Neural progenitor cell (in vitro differentiated cells): ENCODE results near the gene EPB41L4B. TPM values are rescaled to one million over a fixed set of nuclear protein-coding genes. Genes with fewer than 3 reads are reported as not detected.

Experiments used
- DNase-seq: peaks from one replicate; pipeline ENCODE4 v3.0.0-alpha.2; 2016; ENCODE audit warnings: low spot score
- H2AFZ ChIP-seq: fragments of 200-600 bp; sonication (generic); replicated peaks from 2 replicates; pipeline ENCODE4 v1.6.1; 2016; ENCODE audit warnings: antibody characterized with exemption
- H3F3A ChIP-seq: fragments of 200-600 bp; sonication (generic); 2 replicates; pipeline ENCODE4 v1.6.1; 2016; ENCODE audit warnings: antibody characterized with exemption, low read depth
- H3K27ac ChIP-seq: fragments of 200-600 bp; sonication (generic); 2 replicates; pipeline ENCODE4 v1.5.1; 2016; ENCODE audit warnings: mild to moderate bottlenecking
- H3K27me3 ChIP-seq: fragments of 200-600 bp; sonication (generic); 2 replicates; pipeline ENCODE4 v1.6.1; 2016; ENCODE audit warnings: mild to moderate bottlenecking, moderate library complexity
- H3K36me3 ChIP-seq: fragments of 200-600 bp; sonication (generic); 2 replicates; pipeline ENCODE4 v1.5.1; 2016
- H3K4me1 ChIP-seq: fragments of 200-600 bp; sonication (generic); 2 replicates; pipeline ENCODE4 v1.6.1; 2016; ENCODE audit warnings: mixed run types
- H3K4me2 ChIP-seq: fragments of 200-600 bp; sonication (generic); 2 replicates; pipeline ENCODE4 v1.6.1; 2016
- H3K4me3 ChIP-seq: fragments of 200-600 bp; sonication (generic); 2 replicates; pipeline ENCODE4 v1.5.1; 2016
- H3K79me2 ChIP-seq: fragments of 200-600 bp; sonication (generic); 2 replicates; pipeline ENCODE4 v1.6.1; 2016; ENCODE audit warnings: low read depth
- H3K9ac ChIP-seq: fragments of 200-600 bp; sonication (generic); 2 replicates; pipeline ENCODE4 v1.6.1; 2016
- H3K9me3 ChIP-seq: fragments of 200-600 bp; sonication (generic); 2 replicates; pipeline ENCODE4 v1.5.1; 2016; ENCODE audit warnings: low read depth
- H4K20me1 ChIP-seq: fragments of 200-600 bp; sonication (generic); 2 replicates; pipeline ENCODE4 v1.6.1; 2016; ENCODE audit warnings: low read depth
- H3K27ac Mint-ChIP-seq: 3 replicates; pipeline ENCODE4 v1.8.0; 2021; ENCODE audit warnings: mixed read lengths
- H3K27me3 Mint-ChIP-seq: 2 replicates; pipeline ENCODE4 v1.8.0; 2022; ENCODE audit warnings: low read depth, mild to moderate bottlenecking, inconsistent platforms, moderate library complexity, mixed read lengths; ENCODE audit not compliant: insufficient read depth
- H3K36me3 Mint-ChIP-seq: 3 replicates; pipeline ENCODE4 v1.8.0; 2021; ENCODE audit warnings: mixed read lengths
- H3K4me1 Mint-ChIP-seq: 3 replicates; pipeline ENCODE4 v1.8.0; 2021; ENCODE audit warnings: mixed read lengths
- H3K4me3 Mint-ChIP-seq: 3 replicates; pipeline ENCODE4 v1.8.0; 2021; ENCODE audit warnings: mild to moderate bottlenecking, moderate library complexity, mixed read lengths
- H3K9me3 Mint-ChIP-seq: 3 replicates; pipeline ENCODE4 v1.8.0; 2020; ENCODE audit warnings: mixed read lengths
- CTCF ChIP-seq: fragments of 200-600 bp; sonication (generic); IDR thresholded peaks from 2 replicates; pipeline ENCODE4 v1.5.1; 2017; ENCODE audit warnings: antibody characterized with exemption, mild to moderate bottlenecking
- EZH2 ChIP-seq: fragments of 200-600 bp; sonication (generic); IDR thresholded peaks from 2 replicates; pipeline ENCODE4 v1.6.1; 2017; ENCODE audit warnings: antibody characterized with exemption, mild to moderate bottlenecking, moderate library complexity
- EZH2phosphoT487 ChIP-seq: fragments of 200-600 bp; sonication (generic); IDR thresholded peaks from 2 replicates; pipeline ENCODE4 v1.6.1; 2017; ENCODE audit warnings: antibody characterized with exemption
- total RNA-seq: library from RNA; depleted of rRNA; stranded (reverse); fragments of >200 nt; gene quantifications from 2 replicates; pipeline ENCODE4 v1.2.3, GENCODE V29; 2015; ENCODE audit warnings: low replicate concordance

Gene EPB41L4B
- total RNA-seq, 1 donor from 2014 or later, result 6.2 TPM

- no peaks in the 10 kb centered on the region for H3K27me3 ChIP-seq
- Mint-ChIP-seq H3K36me3 (no peaks in the 10 kb centered on the region), H3K9me3 (no peaks in the 10 kb centered on the region), H3K27me3 (no peaks in the 10 kb centered on the region), H3K4me3 (no peak overlapping the region), H3K27ac (no peak overlapping the region), H3K4me1 (peaks cover 8% of the 10 kb centered on the region)
- H3K36me3 ChIP-seq, result no peaks in the 10 kb centered on the region
- no peak overlapping the region for H3K4me3 ChIP-seq
- no peak overlapping the region for H2AFZ ChIP-seq
- H3K4me2 ChIP-seq, result no peak overlapping the region
- no peak overlapping the region for H3K27ac ChIP-seq
- TF ChIP-seq EZH2phosphoT487, result no peak
- peak; percentile 40 for TF ChIP-seq CTCF
- no peak overlapping the region for H3K9ac ChIP-seq
- peak; percentile 32 for DNase-seq
- H3K79me2 ChIP-seq, result no peaks in the 10 kb centered on the region
- H3F3A ChIP-seq, result no peaks in the 10 kb centered on the region
- H3K9me3 ChIP-seq, result no peaks in the 10 kb centered on the region
- H4K20me1 ChIP-seq, result no peaks in the 10 kb centered on the region
- no peaks in the 10 kb centered on the region for H3K4me1 ChIP-seq
These were observed 114.2 kb downstream of the EPB41L4B start for GRCh38 chr9:109206670-109207069.

- no peak overlapping the region for H3K4me3 ChIP-seq
- H3K4me1 ChIP-seq, result no peaks in the 10 kb centered on the region
- no peaks in the 10 kb centered on the region for H3K79me2 ChIP-seq
- H3K36me3 ChIP-seq, result no peaks in the 10 kb centered on the region
- H3K9me3 ChIP-seq, result no peaks in the 10 kb centered on the region
- no peaks in the 10 kb centered on the region for H4K20me1 ChIP-seq
- no peak for DNase-seq
- Mint-ChIP-seq H3K4me1 (peaks cover 8% of the 10 kb centered on the region), H3K4me3 (no peak overlapping the region), H3K9me3 (no peaks in the 10 kb centered on the region), H3K36me3 (no peaks in the 10 kb centered on the region), H3K27me3 (no peaks in the 10 kb centered on the region), H3K27ac (no peak overlapping the region)
- TF ChIP-seq EZH2 (no peak), CTCF (no peak), EZH2phosphoT487 (no peak)
- H2AFZ ChIP-seq, result no peak overlapping the region
- H3K4me2 ChIP-seq, result no peak overlapping the region
- H3K27me3 ChIP-seq, result no peaks in the 10 kb centered on the region
- H3F3A ChIP-seq, result no peaks in the 10 kb centered on the region
- H3K9ac ChIP-seq, result no peak overlapping the region
- H3K27ac ChIP-seq, result no peak overlapping the region
These were observed 115.3 kb downstream of the EPB41L4B start for GRCh38 chr9:109205526-109205925.

- H3K4me2 ChIP-seq, result no peak overlapping the region
- peaks cover 3% of the 10 kb centered on the region for H3K27me3 Mint-ChIP-seq
- no peaks in the 10 kb centered on the region for H3K79me2 ChIP-seq
- H3K4me3 ChIP-seq, result no peak overlapping the region
- no peak overlapping the region for H3K4me3 Mint-ChIP-seq
- no peak for DNase-seq
- no peak overlapping the region for H2AFZ ChIP-seq
- H3K4me1 ChIP-seq, result no peaks in the 10 kb centered on the region
- H3F3A ChIP-seq, result no peaks in the 10 kb centered on the region
- no peaks in the 10 kb centered on the region for H3K27me3 ChIP-seq
- H3K36me3 ChIP-seq, result no peaks in the 10 kb centered on the region
- no peak overlapping the region for H3K27ac Mint-ChIP-seq
- TF ChIP-seq EZH2, result no peak
- no peak for TF ChIP-seq CTCF
- TF ChIP-seq EZH2phosphoT487, result no peak
- no peaks in the 10 kb centered on the region for H3K9me3 ChIP-seq
- no peaks in the 10 kb centered on the region for H3K9me3 Mint-ChIP-seq
- H3K27ac ChIP-seq, result no peak overlapping the region
- H4K20me1 ChIP-seq, result no peaks in the 10 kb centered on the region
- no peak overlapping the region for H3K9ac ChIP-seq
- H3K36me3 Mint-ChIP-seq, result no peaks in the 10 kb centered on the region
- H3K4me1 Mint-ChIP-seq, result peaks cover 8% of the 10 kb centered on the region
These were observed 117.0 kb downstream of the EPB41L4B start for GRCh38 chr9:109203761-109204360.
